Neural progenitor cell (in vitro differentiated cells): Measurements from ENCODE around the gene NRIP2. TPM values are rescaled to one million over a fixed set of nuclear protein-coding genes. Genes with fewer than 3 reads are reported as not detected.

ENCODE experiments used
- DNase-seq: peaks from one replicate; pipeline ENCODE4 v3.0.0-alpha.2; 2016; ENCODE audit warnings: low spot score
- H2AFZ ChIP-seq: fragments of 200-600 bp; sonication (generic); replicated peaks from 2 replicates; pipeline ENCODE4 v1.6.1; 2016; ENCODE audit warnings: antibody characterized with exemption
- H3F3A ChIP-seq: fragments of 200-600 bp; sonication (generic); 2 replicates; pipeline ENCODE4 v1.6.1; 2016; ENCODE audit warnings: antibody characterized with exemption, low read depth
- H3K27ac ChIP-seq: fragments of 200-600 bp; sonication (generic); 2 replicates; pipeline ENCODE4 v1.5.1; 2016; ENCODE audit warnings: mild to moderate bottlenecking
- H3K27me3 ChIP-seq: fragments of 200-600 bp; sonication (generic); 2 replicates; pipeline ENCODE4 v1.6.1; 2016; ENCODE audit warnings: mild to moderate bottlenecking, moderate library complexity
- H3K36me3 ChIP-seq: fragments of 200-600 bp; sonication (generic); 2 replicates; pipeline ENCODE4 v1.5.1; 2016
- H3K4me1 ChIP-seq: fragments of 200-600 bp; sonication (generic); 2 replicates; pipeline ENCODE4 v1.6.1; 2016; ENCODE audit warnings: mixed run types
- H3K4me2 ChIP-seq: fragments of 200-600 bp; sonication (generic); 2 replicates; pipeline ENCODE4 v1.6.1; 2016
- H3K4me3 ChIP-seq: fragments of 200-600 bp; sonication (generic); 2 replicates; pipeline ENCODE4 v1.5.1; 2016
- H3K79me2 ChIP-seq: fragments of 200-600 bp; sonication (generic); 2 replicates; pipeline ENCODE4 v1.6.1; 2016; ENCODE audit warnings: low read depth
- H3K9ac ChIP-seq: fragments of 200-600 bp; sonication (generic); 2 replicates; pipeline ENCODE4 v1.6.1; 2016
- H3K9me3 ChIP-seq: fragments of 200-600 bp; sonication (generic); 2 replicates; pipeline ENCODE4 v1.5.1; 2016; ENCODE audit warnings: low read depth
- H4K20me1 ChIP-seq: fragments of 200-600 bp; sonication (generic); 2 replicates; pipeline ENCODE4 v1.6.1; 2016; ENCODE audit warnings: low read depth
- H3K27ac Mint-ChIP-seq: 3 replicates; pipeline ENCODE4 v1.8.0; 2021; ENCODE audit warnings: mixed read lengths
- H3K27me3 Mint-ChIP-seq: 2 replicates; pipeline ENCODE4 v1.8.0; 2022; ENCODE audit warnings: low read depth, mild to moderate bottlenecking, inconsistent platforms, moderate library complexity, mixed read lengths; ENCODE audit not compliant: insufficient read depth
- H3K36me3 Mint-ChIP-seq: 3 replicates; pipeline ENCODE4 v1.8.0; 2021; ENCODE audit warnings: mixed read lengths
- H3K4me1 Mint-ChIP-seq: 3 replicates; pipeline ENCODE4 v1.8.0; 2021; ENCODE audit warnings: mixed read lengths
- H3K4me3 Mint-ChIP-seq: 3 replicates; pipeline ENCODE4 v1.8.0; 2021; ENCODE audit warnings: mild to moderate bottlenecking, moderate library complexity, mixed read lengths
- H3K9me3 Mint-ChIP-seq: 3 replicates; pipeline ENCODE4 v1.8.0; 2020; ENCODE audit warnings: mixed read lengths
- EZH2 ChIP-seq: fragments of 200-600 bp; sonication (generic); IDR thresholded peaks from 2 replicates; pipeline ENCODE4 v1.6.1; 2017; ENCODE audit warnings: antibody characterized with exemption, mild to moderate bottlenecking, moderate library complexity
- EZH2phosphoT487 ChIP-seq: fragments of 200-600 bp; sonication (generic); IDR thresholded peaks from 2 replicates; pipeline ENCODE4 v1.6.1; 2017; ENCODE audit warnings: antibody characterized with exemption
- total RNA-seq: library from RNA; depleted of rRNA; stranded (reverse); fragments of >200 nt; gene quantifications from 2 replicates; pipeline ENCODE4 v1.2.3, GENCODE V29; 2015; ENCODE audit warnings: low replicate concordance
- TF ChIP-seq, protein P1 (sequence below): fragments of 200-600 bp; sonication (generic); IDR thresholded peaks from 2 replicates; pipeline ENCODE4 v1.5.1; 2017; ENCODE audit warnings: antibody characterized with exemption, mild to moderate bottlenecking

The NRIP2 gene
- total RNA-seq, 1 donor from 2014 or later = 0.65 TPM

DNA sequence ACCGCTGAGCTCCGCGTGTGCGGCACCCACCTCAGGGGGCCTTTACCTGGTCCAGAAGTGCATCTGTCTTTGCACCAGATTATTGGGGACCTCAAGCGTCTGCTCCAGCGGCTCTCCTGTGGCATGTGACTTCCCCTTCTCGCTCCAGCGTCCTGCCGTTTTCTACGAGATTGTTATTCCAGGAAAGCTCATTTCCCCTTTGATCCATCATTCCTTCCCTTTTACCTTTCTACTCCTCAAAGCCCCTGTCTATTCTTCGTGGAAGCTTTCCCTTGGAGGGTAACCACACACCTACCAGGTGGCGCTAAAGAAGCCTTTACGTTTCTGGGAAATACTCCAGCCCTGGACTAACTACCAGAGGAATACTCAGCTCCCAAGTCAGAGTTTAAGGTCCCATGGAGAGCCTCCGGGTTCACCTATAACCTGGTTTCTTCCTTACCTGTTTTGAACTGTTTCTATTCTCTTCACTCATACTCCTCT is 38.6 kb downstream of the NRIP2 start:
- Mint-ChIP-seq H3K4me1 (peaks cover 25% of the 10 kb centered on the region), H3K36me3 (peaks cover 32% of the 10 kb centered on the region), H3K27me3 (peaks cover 7% of the 10 kb centered on the region), H3K9me3 (no peaks in the 10 kb centered on the region), H3K27ac (peak overlapping the region; percentile 75), H3K4me3 (peak overlapping the region; percentile 92)
- DNase-seq = peak; percentile 18
- Histone ChIP-seq H4K20me1 (peaks cover 29% of the 10 kb centered on the region), H3K79me2 (peaks cover 20% of the 10 kb centered on the region), H3K4me1 (peaks cover 21% of the 10 kb centered on the region), H3K9ac (no peak overlapping the region), H2AFZ (peak overlapping the region; percentile 67), H3K4me2 (peak overlapping the region; percentile 81), H3K27me3 (peaks cover 25% of the 10 kb centered on the region), H3K9me3 (no peaks in the 10 kb centered on the region), H3K27ac (no peak overlapping the region), H3K36me3 (no peaks in the 10 kb centered on the region), H3K4me3 (peak overlapping the region; percentile 63), H3F3A (peaks cover 28% of the 10 kb centered on the region)
- TF ChIP-seq EZH2 (no peak), EZH2phosphoT487 (no peak)
- TF ChIP-seq, protein P1, sequence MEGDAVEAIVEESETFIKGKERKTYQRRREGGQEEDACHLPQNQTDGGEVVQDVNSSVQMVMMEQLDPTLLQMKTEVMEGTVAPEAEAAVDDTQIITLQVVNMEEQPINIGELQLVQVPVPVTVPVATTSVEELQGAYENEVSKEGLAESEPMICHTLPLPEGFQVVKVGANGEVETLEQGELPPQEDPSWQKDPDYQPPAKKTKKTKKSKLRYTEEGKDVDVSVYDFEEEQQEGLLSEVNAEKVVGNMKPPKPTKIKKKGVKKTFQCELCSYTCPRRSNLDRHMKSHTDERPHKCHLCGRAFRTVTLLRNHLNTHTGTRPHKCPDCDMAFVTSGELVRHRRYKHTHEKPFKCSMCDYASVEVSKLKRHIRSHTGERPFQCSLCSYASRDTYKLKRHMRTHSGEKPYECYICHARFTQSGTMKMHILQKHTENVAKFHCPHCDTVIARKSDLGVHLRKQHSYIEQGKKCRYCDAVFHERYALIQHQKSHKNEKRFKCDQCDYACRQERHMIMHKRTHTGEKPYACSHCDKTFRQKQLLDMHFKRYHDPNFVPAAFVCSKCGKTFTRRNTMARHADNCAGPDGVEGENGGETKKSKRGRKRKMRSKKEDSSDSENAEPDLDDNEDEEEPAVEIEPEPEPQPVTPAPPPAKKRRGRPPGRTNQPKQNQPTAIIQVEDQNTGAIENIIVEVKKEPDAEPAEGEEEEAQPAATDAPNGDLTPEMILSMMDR = peak; percentile 4

DNA sequence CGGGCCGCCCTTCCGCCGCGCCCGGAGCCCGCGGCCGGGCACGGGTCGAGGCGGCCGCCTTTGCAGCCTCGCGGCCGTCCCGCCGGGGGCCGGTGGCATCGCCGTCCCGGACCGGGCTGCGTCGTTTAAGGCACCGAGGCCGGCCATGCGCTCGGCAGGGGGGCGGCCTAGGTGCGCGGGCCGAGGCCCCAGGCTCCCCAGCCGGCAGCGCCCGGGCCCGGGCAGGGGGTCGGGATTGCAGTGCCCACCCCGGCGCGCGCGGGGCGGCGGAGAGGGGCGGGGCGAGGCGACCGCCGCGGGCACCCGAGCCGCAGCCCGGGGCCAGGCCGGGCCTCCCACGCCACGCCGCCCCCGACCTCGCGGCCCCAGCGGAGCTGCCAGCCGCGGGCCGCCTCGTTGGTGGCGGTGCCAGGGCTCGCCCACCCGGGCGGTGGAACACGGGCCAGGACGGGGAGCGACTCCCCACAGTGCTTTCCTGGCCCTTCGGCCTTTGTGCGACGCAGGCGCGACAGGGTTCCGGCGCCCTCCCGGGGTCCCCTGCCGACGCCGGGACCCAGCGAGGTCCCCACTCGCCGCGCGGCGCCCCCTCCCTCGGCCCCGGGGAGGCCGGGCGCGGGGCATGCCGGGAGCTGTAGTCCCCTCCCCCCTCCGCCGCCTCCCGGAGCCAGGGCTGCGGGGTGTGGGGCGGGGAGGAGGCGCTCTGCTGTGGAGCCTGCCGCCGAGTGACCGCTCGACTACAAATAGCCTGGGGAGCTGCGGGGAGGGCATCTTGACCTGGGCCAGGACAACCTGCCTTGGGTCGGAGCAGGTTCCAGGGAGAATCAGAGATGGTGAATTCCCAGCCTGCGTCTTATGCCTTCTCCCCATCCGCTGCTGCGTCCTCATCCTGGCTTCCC is 39.3 kb downstream of the NRIP2 start:
- no peaks in the 10 kb centered on the region for H3K36me3 ChIP-seq
- TF ChIP-seq EZH2 = no peak
- TF ChIP-seq EZH2phosphoT487 = no peak
- TF ChIP-seq, protein P1 = no peak
- H3K27me3 ChIP-seq = peaks cover 25% of the 10 kb centered on the region
- Mint-ChIP-seq H3K9me3 (no peaks in the 10 kb centered on the region), H3K27ac (peak overlapping the region; percentile 75), H3K27me3 (peaks cover 7% of the 10 kb centered on the region), H3K4me1 (peaks cover 25% of the 10 kb centered on the region), H3K36me3 (peaks cover 27% of the 10 kb centered on the region), H3K4me3 (peak overlapping the region; percentile 92)
- peaks cover 20% of the 10 kb centered on the region for H3K79me2 ChIP-seq
- no peak overlapping the region for H3K27ac ChIP-seq
- no peaks in the 10 kb centered on the region for H3K9me3 ChIP-seq
- no peak overlapping the region for H3K9ac ChIP-seq
- H3K4me2 ChIP-seq = peak overlapping the region; percentile 81
- H3F3A ChIP-seq = peaks cover 28% of the 10 kb centered on the region
- peak overlapping the region; percentile 67 for H2AFZ ChIP-seq
- H4K20me1 ChIP-seq = peaks cover 29% of the 10 kb centered on the region
- H3K4me3 ChIP-seq = peak overlapping the region; percentile 63
- H3K4me1 ChIP-seq = peaks cover 21% of the 10 kb centered on the region
- DNase-seq = peak; percentile 77

- peak within 1 kb of the TSS; percentile 63 for H3K4me3 ChIP-seq
- Mint-ChIP-seq H3K4me1 (peaks cover 25% of the 10 kb centered on the region), H3K27ac (no peak within 1 kb of the TSS), H3K36me3 (peaks cover 19% of the 10 kb centered on the region), H3K4me3 (peak within 1 kb of the TSS; percentile 92), H3K27me3 (peaks cover 10% of the 10 kb centered on the region), H3K9me3 (no peaks in the 10 kb centered on the region)
- peaks cover 28% of the 10 kb centered on the region for H3F3A ChIP-seq
- peak within 1 kb of the TSS; percentile 43 for H3K9ac ChIP-seq
- H2AFZ ChIP-seq = peak within 1 kb of the TSS; percentile 89
- no peak within 1 kb of the TSS for H3K27ac ChIP-seq
- DNase-seq = peak; percentile 92
- peak; percentile 3 for TF ChIP-seq EZH2phosphoT487
- TF ChIP-seq, protein P1 = no peak
- no peak for TF ChIP-seq EZH2
- H3K4me1 ChIP-seq = peaks cover 21% of the 10 kb centered on the region
- peaks cover 20% of the 10 kb centered on the region for H3K79me2 ChIP-seq
- H3K9me3 ChIP-seq = no peaks in the 10 kb centered on the region
- peaks cover 29% of the 10 kb centered on the region for H4K20me1 ChIP-seq
- no peaks in the 10 kb centered on the region for H3K36me3 ChIP-seq
- peaks cover 25% of the 10 kb centered on the region for H3K27me3 ChIP-seq
- H3K4me2 ChIP-seq = peak within 1 kb of the TSS; percentile 81
Measured at GRCh38 chr12:2794736-2795289, 40.0 kb downstream of the NRIP2 start, which contains the start of gene FKBP4. TSS of gene FKBP4 (plus strand) at chr12:2794970. CDS start at chr12:2795140, 170 bp downstream.
